Choroid plexus epithelial cell (primary cell): ENCODE results near the gene CRAT.

Experiments
- DNase-seq: peaks from one replicate; pipeline ENCODE4 v3.0.0-alpha.2; 2010; ENCODE audit warnings: low read depth
- H3K4me3 ChIP-seq: 2 replicates; pipeline ENCODE4 v1.5.1; 2011; ENCODE audit warnings: low read depth, mild to moderate bottlenecking, control low read depth, low read length, moderate library complexity
- TF ChIP-seq, protein P1 (sequence below): conservative IDR thresholded peaks from 2 replicates; pipeline ENCODE4 v1.5.1; 2011; ENCODE audit warnings: low read depth, mild to moderate bottlenecking, control low read depth, inconsistent platforms, low read length, moderate library complexity

Gene CRAT

GRCh38 chr9:129148463-129149204 is 38.0 kb upstream of the CRAT start:
- DNase-seq: no peak
- no peak overlapping the region for H3K4me3 ChIP-seq
- TF ChIP-seq, protein P1, sequence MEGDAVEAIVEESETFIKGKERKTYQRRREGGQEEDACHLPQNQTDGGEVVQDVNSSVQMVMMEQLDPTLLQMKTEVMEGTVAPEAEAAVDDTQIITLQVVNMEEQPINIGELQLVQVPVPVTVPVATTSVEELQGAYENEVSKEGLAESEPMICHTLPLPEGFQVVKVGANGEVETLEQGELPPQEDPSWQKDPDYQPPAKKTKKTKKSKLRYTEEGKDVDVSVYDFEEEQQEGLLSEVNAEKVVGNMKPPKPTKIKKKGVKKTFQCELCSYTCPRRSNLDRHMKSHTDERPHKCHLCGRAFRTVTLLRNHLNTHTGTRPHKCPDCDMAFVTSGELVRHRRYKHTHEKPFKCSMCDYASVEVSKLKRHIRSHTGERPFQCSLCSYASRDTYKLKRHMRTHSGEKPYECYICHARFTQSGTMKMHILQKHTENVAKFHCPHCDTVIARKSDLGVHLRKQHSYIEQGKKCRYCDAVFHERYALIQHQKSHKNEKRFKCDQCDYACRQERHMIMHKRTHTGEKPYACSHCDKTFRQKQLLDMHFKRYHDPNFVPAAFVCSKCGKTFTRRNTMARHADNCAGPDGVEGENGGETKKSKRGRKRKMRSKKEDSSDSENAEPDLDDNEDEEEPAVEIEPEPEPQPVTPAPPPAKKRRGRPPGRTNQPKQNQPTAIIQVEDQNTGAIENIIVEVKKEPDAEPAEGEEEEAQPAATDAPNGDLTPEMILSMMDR: no peak

DNA sequence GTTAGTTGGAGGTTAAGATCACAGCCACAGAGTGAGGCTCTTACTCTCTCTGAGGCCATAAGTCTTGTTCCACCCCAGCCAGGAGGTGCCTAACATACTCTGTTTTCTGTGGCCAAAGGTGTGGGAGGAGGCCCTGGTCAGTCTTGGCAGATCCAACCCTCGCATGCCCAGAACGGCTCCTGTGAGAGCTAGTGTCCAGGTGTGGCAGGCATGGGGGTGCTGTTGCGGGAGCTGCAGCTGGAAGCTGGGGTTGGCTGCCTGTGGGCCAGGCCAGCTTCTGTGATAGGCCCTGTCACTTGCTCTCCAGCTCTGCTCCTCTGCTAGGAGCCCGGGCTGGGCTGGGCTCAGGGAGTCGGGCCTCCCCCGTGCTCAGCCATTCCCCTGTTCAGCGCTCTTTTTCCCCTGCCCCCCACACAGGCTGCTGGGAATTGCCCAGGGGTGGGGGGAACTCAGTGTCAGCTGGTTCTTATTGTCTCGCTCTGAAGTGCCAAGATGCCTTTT is 35.9 kb upstream of the CRAT start:
- H3K4me3 ChIP-seq: no peak overlapping the region
- no peak for DNase-seq
- TF ChIP-seq, protein P1: no peak

DNA sequence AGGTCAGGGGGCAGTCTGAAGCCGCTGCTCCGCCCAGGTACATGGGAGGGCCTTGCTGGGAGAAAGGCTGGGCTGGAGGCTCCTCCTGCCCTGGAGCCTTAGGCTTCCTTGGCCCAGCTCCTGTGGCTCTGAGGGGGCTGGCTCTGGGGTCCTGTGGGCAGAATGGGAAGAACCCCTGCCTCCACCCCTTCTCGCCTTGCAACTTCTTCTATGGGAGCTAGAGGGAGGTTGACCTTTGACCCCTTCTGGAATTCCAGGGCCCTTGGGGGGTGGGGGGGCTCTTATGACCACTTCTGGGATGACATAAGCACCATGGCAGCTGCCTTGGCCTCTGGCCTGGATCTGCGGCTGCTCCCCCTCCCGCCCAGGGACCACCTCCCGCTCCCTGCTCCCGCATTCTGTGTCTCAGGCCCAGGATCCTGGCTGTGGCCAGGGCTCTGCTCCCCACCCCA is 35.3 kb upstream of the CRAT start:
- peak; percentile 98 for DNase-seq
- TF ChIP-seq, protein P1: no peak
- H3K4me3 ChIP-seq: peak overlapping the region; percentile 8

GRCh38 chr9:129145316-129145715 is 34.7 kb upstream of the CRAT start:
- DNase-seq: peak; percentile 46
- peak overlapping the region; percentile 8 for H3K4me3 ChIP-seq
- TF ChIP-seq, protein P1: no peak

GRCh38 chr9:129143031-129143927 is 32.7 kb upstream of the CRAT start:
- H3K4me3 ChIP-seq: peak overlapping the region; percentile 47
- peak; percentile 95 for DNase-seq
- TF ChIP-seq, protein P1: peak; percentile 96

GRCh38 chr9:129142138-129142935 is 31.7 kb upstream of the CRAT start:
- TF ChIP-seq, protein P1: no peak
- H3K4me3 ChIP-seq: peak overlapping the region; percentile 47
- DNase-seq: no peak
